ENCODE results near the gene ALPK3. TPM values are rescaled to one million over a fixed set of nuclear protein-coding genes. Genes with fewer than 3 reads are reported as not detected.

The ALPK3 gene
- total RNA-seq, 2 experiments from 2014 or later, result 0.05 TPM

DNA sequence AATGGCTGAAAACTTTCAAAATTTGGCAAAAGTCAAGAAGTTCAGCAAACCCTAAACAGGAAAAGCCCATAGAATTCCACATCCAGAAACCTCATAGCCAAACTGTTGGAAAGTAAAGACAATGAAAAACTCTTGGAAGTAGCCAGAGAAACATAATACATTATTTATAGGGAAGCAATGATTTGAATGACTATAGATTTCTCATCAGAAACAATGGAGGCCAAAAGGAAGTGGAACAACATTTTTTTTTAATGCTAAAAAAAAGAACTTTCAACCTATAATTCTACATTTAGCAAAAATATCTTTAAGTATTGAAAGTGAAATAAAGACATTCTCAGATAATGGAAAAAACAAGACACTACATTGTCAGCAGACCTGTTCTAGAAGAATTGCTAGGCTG is 30.2 kb downstream of the ALPK3 start:
- no peak overlapping the region for H3K4me3 Mint-ChIP-seq
- no peak for ATAC-seq
- no peak overlapping the region for H3K27ac Mint-ChIP-seq
- ChIA-PET CTCF (no interaction called here), POLR2A (no interaction called here)
- no peaks in the 10 kb centered on the region for H3K27me3 Mint-ChIP-seq
- H3K9me3 Mint-ChIP-seq (ENCODE audit: low read depth), result peaks cover 13% of the 10 kb centered on the region
- DNase-seq, result no peak
- intact Hi-C loops (cut with DNase I, micrococcal nuclease), result no loop called here
- no peaks in the 10 kb centered on the region for H3K4me1 Mint-ChIP-seq
- H3K36me3 Mint-ChIP-seq (ENCODE audit: low read depth), result peaks cover 3% of the 10 kb centered on the region

DNA sequence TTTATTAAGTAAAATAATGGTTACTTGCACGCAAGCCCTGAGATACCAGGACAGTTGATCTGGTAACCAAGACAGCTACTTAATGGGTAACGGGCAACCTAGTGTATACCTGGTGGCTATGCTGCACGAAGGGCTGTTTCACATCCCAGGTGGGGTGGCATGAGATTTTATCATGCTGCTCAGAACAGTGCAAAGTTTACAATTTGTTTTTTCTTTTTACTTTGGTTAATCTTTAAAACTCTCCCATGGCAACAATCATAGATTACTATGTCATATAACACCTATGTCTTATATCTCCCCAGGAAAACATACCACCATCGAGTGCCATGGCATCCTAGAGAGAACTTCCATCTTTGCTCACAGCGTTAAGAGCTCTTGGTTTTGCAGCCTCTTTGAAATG is 35.1 kb downstream of the ALPK3 start:
- peaks cover 5% of the 10 kb centered on the region for H3K9me3 Mint-ChIP-seq (ENCODE audit: low read depth)
- H3K4me1 Mint-ChIP-seq, result no peaks in the 10 kb centered on the region
- intact Hi-C loops (cut with DNase I, micrococcal nuclease), result loop anchor here in 1 of 2 experiments (5.0 kb wide), 1 partner anchor 60 kb away; no protein-coding TSS in a partner anchor
- H3K4me3 Mint-ChIP-seq, result no peak overlapping the region
- ATAC-seq (no peak), DNase-seq (no peak)
- ChIA-PET CTCF (interaction anchor here (0.6 kb wide), 1 partner anchor 242 kb away, joined by 4 read pairs; no protein-coding TSS in a partner anchor), POLR2A (no interaction called here)
- H3K27me3 Mint-ChIP-seq, result no peaks in the 10 kb centered on the region
- no peak overlapping the region for H3K27ac Mint-ChIP-seq
- no peaks in the 10 kb centered on the region for H3K36me3 Mint-ChIP-seq (ENCODE audit: low read depth)

DNA sequence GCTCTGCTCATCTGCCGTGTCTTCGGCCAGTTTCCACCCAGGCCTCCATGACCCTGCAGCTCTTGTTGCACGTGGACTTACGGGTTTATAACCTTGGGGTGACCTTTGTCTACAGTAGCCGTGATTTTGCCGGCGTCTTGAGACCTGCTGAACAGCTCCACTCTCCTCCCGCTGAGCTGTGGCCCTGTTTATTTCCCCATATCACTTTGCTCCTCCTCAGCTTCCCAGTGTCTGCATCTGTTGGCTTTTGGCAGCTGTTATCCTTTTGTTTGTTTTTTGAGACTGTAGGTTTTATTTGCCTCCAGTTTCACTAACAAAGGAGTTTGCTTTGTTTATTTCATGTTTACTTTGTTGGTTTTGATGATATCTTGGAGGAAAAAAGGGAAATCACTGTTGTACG is 38.0 kb downstream of the ALPK3 start:
- Mint-ChIP-seq H3K4me3 (no peak overlapping the region), H3K36me3 (ENCODE audit: low read depth) (no peaks in the 10 kb centered on the region), H3K4me1 (no peaks in the 10 kb centered on the region), H3K27ac (no peak overlapping the region), H3K9me3 (ENCODE audit: low read depth) (no peaks in the 10 kb centered on the region), H3K27me3 (no peaks in the 10 kb centered on the region)
- no peak for ATAC-seq
- DNase-seq, result no peak
- ChIA-PET POLR2A (no interaction called here), CTCF (interaction anchor here (1.6 kb wide), 1 partner anchor 10 kb away, joined by 9 read pairs; no protein-coding TSS in a partner anchor)
- intact Hi-C loops (cut with DNase I, micrococcal nuclease), result no loop called here

DNA sequence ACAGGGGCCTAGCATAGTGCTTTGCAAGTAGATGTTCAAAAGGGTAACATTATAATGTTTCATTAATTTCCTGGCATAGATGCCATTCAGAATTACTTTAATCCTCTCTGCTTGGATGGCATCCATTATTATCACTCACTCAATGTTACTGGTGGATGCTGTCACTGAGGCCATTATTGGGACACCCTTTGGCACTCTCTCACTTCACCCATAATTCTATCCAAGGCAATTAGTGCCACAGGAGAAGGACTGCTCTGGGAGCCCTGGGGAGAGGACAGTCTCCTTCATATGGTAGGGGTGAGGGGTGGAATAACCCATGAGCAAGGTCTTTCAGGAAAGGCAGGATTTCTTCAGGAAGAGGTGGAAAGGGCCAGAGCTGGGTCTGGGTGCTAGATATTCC is 38.6 kb downstream of the ALPK3 start:
- H3K27me3 Mint-ChIP-seq, result no peaks in the 10 kb centered on the region
- ATAC-seq (no peak), DNase-seq (no peak)
- ChIA-PET POLR2A (no interaction called here), CTCF (interaction anchor here (1.6 kb wide), 1 partner anchor 10 kb away, joined by 9 read pairs; no protein-coding TSS in a partner anchor)
- H3K4me1 Mint-ChIP-seq, result no peaks in the 10 kb centered on the region
- no peaks in the 10 kb centered on the region for H3K36me3 Mint-ChIP-seq (ENCODE audit: low read depth)
- no peak overlapping the region for H3K4me3 Mint-ChIP-seq
- no peak overlapping the region for H3K27ac Mint-ChIP-seq
- intact Hi-C loops (cut with DNase I, micrococcal nuclease), result no loop called here
- no peaks in the 10 kb centered on the region for H3K9me3 Mint-ChIP-seq (ENCODE audit: low read depth)

DNA sequence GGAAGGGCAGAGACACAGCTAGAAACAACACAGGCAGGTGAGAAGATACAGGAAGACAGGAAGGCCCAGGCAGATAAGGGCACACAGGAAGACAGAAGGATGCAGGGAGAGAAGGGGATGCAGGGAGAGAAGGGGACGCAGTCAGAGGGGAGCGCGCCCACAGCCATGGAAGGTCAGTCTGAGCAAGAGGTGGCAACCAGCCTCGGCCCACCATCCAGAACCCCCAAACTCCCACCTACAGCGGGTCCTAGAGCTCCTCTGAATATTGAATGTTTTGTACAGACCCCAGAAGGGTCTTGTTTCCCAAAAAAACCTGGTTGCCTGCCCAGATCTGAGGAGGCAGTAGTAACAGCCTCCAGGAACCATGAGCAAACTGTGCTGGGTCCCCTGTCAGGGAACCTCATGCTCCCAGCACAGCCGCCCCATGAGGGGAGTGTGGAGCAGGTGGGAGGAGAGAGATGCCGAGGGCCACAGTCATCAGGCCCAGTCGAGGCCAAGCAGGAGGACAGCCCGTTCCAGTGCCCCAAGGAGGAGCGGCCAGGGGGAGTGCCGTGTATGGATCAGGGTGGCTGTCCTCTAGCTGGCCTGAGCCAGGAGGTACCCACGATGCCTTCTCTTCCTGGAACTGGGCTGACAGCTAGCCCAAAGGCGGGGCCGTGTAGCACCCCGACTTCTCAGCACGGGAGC is 39.7 kb downstream of the ALPK3 start:
- H3K4me1 Mint-ChIP-seq, result no peaks in the 10 kb centered on the region
- H3K27me3 Mint-ChIP-seq, result no peaks in the 10 kb centered on the region
- H3K9me3 Mint-ChIP-seq (ENCODE audit: low read depth), result no peaks in the 10 kb centered on the region
- no peak overlapping the region for H3K27ac Mint-ChIP-seq
- ChIA-PET POLR2A (no interaction called here), CTCF (interaction anchor here (0.8 kb wide), 2 partner anchors 12 kb away, joined by 3 read pairs; no protein-coding TSS in a partner anchor)
- DNase-seq (no peak), ATAC-seq (no peak)
- intact Hi-C loops (cut with DNase I, micrococcal nuclease), result no loop called here
- no peaks in the 10 kb centered on the region for H3K36me3 Mint-ChIP-seq (ENCODE audit: low read depth)
- H3K4me3 Mint-ChIP-seq, result no peak overlapping the region

DNA sequence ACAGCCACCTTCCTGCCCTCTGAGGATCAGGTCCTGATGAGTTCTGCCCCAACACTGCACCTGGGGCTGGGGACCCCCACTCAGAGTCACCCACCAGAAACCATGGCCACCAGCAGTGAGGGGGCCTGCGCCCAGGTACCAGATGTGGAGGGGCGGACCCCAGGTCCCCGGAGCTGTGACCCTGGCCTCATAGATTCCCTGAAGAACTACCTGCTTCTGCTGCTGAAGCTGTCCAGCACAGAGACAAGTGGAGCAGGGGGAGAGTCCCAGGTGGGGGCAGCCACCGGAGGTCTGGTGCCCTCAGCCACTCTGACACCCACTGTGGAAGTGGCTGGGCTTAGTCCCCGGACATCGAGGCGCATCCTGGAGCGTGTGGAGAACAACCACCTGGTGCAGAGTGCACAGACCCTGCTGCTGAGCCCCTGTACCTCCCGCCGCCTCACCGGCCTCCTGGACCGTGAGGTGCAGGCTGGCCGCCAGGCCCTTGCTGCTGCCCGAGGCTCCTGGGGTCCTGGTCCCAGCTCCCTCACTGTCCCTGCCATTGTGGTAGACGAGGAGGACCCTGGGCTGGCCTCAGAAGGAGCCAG is 40.4 kb downstream of the ALPK3 start:
- POLR2A ChIA-PET, result no interaction called here
- no peak for DNase-seq
- Mint-ChIP-seq H3K36me3 (ENCODE audit: low read depth) (no peaks in the 10 kb centered on the region), H3K4me1 (no peaks in the 10 kb centered on the region), H3K27ac (no peak overlapping the region), H3K4me3 (no peak overlapping the region), H3K27me3 (no peaks in the 10 kb centered on the region), H3K9me3 (ENCODE audit: low read depth) (no peaks in the 10 kb centered on the region)
- CTCF ChIA-PET, result interaction anchor here (0.8 kb wide), 1 partner anchor 13 kb away, joined by 3 read pairs; no protein-coding TSS in a partner anchor
- ATAC-seq, result no peak
- intact Hi-C loops (cut with DNase I, micrococcal nuclease), result no loop called here

DNA sequence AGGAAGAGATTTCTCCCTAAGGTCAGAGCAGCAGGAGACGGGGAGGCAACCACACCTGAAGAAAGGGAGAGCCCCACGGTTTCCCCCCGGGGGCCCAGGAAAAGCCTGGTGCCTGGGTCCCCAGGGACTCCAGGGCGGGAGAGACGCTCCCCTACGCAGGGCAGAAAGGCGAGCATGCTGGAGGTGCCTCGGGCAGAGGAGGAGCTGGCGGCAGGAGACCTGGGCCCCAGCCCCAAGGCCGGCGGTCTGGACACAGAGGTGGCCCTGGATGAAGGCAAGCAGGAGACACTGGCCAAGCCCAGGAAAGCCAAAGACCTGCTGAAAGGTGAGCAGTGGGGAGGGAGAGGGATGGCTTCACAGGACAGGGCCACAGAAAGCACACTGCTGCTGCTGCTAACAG is 41.1 kb downstream of the ALPK3 start:
- ATAC-seq (no peak), DNase-seq (no peak)
- H3K27ac Mint-ChIP-seq, result no peak overlapping the region
- CTCF ChIA-PET, result interaction anchor here (1.1 to 1.3 kb wide), 2 partner anchors 13 to 21 kb away, joined by 3 read pairs; no protein-coding TSS in a partner anchor
- no peaks in the 10 kb centered on the region for H3K27me3 Mint-ChIP-seq
- no peaks in the 10 kb centered on the region for H3K36me3 Mint-ChIP-seq (ENCODE audit: low read depth)
- H3K9me3 Mint-ChIP-seq (ENCODE audit: low read depth), result no peaks in the 10 kb centered on the region
- POLR2A ChIA-PET, result no interaction called here
- H3K4me1 Mint-ChIP-seq, result no peaks in the 10 kb centered on the region
- intact Hi-C loops (cut with DNase I, micrococcal nuclease), result no loop called here
- H3K4me3 Mint-ChIP-seq, result no peak overlapping the region

DNA sequence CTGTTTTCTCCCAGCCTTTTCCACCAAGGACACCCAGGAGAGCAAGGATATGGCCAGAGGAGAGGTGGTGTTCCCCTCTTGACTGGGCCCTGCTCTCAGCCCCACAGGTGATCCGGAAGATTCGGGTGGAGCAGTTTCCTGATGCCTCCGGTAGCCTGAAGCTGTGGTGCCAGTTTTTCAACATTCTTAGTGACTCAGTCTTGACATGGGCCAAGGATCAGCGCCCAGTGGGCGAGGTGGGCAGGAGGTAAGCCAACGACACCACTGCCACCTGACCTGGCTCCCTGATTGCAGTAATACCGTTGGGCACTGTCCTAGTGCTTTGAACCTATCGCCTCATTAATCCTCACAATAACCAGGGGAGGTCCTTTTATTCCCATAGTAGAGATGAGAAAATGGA is 42.0 kb downstream of the ALPK3 start:
- POLR2A ChIA-PET, result no interaction called here
- ATAC-seq (no peak), DNase-seq (no peak)
- Mint-ChIP-seq H3K9me3 (ENCODE audit: low read depth) (no peaks in the 10 kb centered on the region), H3K27me3 (no peaks in the 10 kb centered on the region), H3K4me1 (no peaks in the 10 kb centered on the region), H3K36me3 (ENCODE audit: low read depth) (no peaks in the 10 kb centered on the region), H3K4me3 (no peak overlapping the region), H3K27ac (no peak overlapping the region)
- CTCF ChIA-PET, result interaction anchor here (1.1 to 1.3 kb wide), 2 partner anchors 14 to 21 kb away, joined by 3 read pairs; no protein-coding TSS in a partner anchor
- intact Hi-C loops (cut with DNase I, micrococcal nuclease), result no loop called here

DNA sequence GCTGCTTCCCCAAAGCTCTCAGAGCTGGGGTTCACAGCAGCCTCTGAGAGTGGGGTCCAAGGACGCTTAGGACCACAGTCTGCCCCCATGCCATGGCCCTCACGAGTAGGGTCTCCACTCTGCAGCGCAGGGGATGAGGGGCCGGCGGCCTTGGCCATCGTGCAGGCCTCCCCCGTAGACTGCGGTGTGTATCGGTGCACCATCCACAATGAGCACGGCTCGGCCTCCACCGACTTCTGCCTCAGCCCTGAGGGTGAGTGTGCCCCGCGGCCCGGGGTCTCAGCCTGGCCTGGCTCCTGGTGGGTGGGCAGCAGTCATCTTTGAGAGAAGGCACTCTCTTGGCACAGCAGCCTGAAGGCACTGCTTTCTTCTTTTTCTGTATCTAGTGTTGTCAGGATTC is 42.5 kb downstream of the ALPK3 start:
- CTCF ChIA-PET, result interaction anchor here (1.1 to 1.3 kb wide), 2 partner anchors 14 to 22 kb away, joined by 3 read pairs; no protein-coding TSS in a partner anchor
- Mint-ChIP-seq H3K27me3 (no peaks in the 10 kb centered on the region), H3K9me3 (ENCODE audit: low read depth) (no peaks in the 10 kb centered on the region), H3K36me3 (ENCODE audit: low read depth) (no peaks in the 10 kb centered on the region), H3K4me1 (no peaks in the 10 kb centered on the region), H3K4me3 (no peak overlapping the region), H3K27ac (no peak overlapping the region)
- POLR2A ChIA-PET, result no interaction called here
- intact Hi-C loops (cut with DNase I, micrococcal nuclease), result no loop called here
- no peak for ATAC-seq
- no peak for DNase-seq

DNA sequence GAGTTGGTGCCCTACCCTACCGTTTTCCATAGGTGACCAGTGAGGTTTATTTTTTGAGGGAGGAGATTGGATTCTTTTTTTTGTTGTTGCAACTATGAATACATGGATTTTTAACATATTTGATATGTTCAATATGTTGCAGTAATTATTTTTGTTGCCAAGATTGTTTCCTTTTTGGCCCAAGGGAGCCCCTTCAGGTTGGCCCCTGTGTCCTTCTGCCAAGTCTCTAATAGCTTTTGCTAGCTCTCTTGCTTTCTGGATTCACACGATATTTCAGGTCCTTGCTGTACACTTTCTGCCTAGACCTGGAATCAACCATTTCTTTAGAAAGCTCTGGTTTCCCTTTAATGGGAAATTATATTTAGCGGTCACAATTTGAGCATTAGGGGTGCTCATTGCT is 44.6 kb downstream of the ALPK3 start:
- no peaks in the 10 kb centered on the region for H3K27me3 Mint-ChIP-seq
- intact Hi-C loops (cut with DNase I, micrococcal nuclease), result no loop called here
- ATAC-seq, result no peak
- no peaks in the 10 kb centered on the region for H3K9me3 Mint-ChIP-seq (ENCODE audit: low read depth)
- H3K4me1 Mint-ChIP-seq, result no peaks in the 10 kb centered on the region
- DNase-seq, result no peak
- no peaks in the 10 kb centered on the region for H3K36me3 Mint-ChIP-seq (ENCODE audit: low read depth)
- POLR2A ChIA-PET, result no interaction called here
- H3K27ac Mint-ChIP-seq, result no peak overlapping the region
- no peak overlapping the region for H3K4me3 Mint-ChIP-seq
- CTCF ChIA-PET, result interaction anchor here (0.7 to 1.0 kb wide), 3 partner anchors 16 to 262 kb away, joined by 3 to 4 read pairs (median 3); no protein-coding TSS in a partner anchor

DNA sequence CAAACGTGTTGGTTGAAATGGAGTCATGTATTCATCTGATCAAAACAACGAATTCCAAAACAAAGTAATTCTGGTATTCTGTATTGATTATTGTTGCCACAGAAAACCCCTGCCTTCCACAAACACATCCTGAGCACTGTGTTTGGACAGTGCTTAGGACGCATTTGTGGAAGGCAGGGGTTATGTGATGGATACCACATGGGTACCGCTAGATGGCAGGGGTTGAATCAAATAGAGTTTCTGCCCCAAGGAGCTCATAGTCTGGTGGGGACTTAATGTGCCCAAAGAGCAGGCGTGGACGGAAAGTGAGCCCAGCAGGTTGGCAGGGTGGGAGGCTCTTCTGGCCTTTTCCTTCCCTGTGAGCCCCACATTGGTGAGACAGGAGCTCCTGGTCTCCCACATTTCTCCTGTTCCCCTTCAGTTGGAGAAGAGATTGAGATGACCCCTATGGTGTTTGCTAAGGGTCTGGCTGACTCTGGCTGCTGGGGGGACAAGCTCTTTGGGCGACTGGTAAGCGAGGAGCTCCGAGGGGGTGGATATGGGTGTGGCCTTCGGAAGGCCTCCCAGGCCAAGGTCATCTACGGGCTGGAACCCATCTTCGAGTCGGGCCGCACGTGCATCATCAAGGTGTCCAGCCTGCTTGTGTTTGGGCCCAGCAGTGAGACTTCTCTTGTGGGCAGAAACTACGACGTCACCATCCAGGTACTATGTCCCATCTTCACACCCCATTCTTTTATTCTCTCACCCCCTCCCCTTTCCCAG is 45.2 kb downstream of the ALPK3 start:
- H3K4me3 Mint-ChIP-seq, result no peak overlapping the region
- intact Hi-C loops (cut with DNase I, micrococcal nuclease), result no loop called here
- no peak for ATAC-seq
- no peaks in the 10 kb centered on the region for H3K9me3 Mint-ChIP-seq (ENCODE audit: low read depth)
- no peak for DNase-seq
- ChIA-PET CTCF (interaction anchor here (0.7 to 1.0 kb wide), 2 partner anchors 17 to 263 kb away, joined by 3 to 4 read pairs; no protein-coding TSS in a partner anchor), POLR2A (no interaction called here)
- H3K36me3 Mint-ChIP-seq (ENCODE audit: low read depth), result no peaks in the 10 kb centered on the region
- no peak overlapping the region for H3K27ac Mint-ChIP-seq
- no peaks in the 10 kb centered on the region for H3K27me3 Mint-ChIP-seq
- H3K4me1 Mint-ChIP-seq, result no peaks in the 10 kb centered on the region
